Fibroblast of skin of right biceps (primary cell): ENCODE measurements around the gene RHBDL1.
"Not testable (repeated sequence)": the region's sequence is repeated elsewhere in the genome, so short reads cannot be mapped to it uniquely, and the experiment has no call there.

Experiments
- DNase-seq: peaks from one replicate; pipeline ENCODE4 v3.0.0-alpha.2; 2013

Gene RHBDL1

DNA sequence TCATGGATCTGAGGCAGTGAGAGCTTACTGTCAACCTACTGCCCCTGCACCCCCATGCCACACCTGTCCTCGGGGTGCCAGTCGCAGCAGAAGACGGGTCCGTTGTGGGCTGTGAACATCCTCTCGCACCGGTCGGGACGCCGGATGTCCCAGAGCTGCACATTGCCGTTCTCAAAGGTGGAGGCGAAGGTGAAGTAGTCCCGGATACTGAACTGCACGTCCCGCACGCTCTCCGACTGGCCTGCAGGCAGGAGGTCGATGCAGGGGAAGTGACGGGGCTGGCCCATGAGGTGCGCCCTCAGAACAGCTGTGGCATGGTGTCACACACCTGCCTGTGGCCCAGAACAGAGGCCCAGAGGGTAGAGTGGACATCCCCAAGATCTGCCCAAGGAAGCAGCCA lies 12.0 kb downstream of the RHBDL1 start:
- DNase-seq = no peak

DNA sequence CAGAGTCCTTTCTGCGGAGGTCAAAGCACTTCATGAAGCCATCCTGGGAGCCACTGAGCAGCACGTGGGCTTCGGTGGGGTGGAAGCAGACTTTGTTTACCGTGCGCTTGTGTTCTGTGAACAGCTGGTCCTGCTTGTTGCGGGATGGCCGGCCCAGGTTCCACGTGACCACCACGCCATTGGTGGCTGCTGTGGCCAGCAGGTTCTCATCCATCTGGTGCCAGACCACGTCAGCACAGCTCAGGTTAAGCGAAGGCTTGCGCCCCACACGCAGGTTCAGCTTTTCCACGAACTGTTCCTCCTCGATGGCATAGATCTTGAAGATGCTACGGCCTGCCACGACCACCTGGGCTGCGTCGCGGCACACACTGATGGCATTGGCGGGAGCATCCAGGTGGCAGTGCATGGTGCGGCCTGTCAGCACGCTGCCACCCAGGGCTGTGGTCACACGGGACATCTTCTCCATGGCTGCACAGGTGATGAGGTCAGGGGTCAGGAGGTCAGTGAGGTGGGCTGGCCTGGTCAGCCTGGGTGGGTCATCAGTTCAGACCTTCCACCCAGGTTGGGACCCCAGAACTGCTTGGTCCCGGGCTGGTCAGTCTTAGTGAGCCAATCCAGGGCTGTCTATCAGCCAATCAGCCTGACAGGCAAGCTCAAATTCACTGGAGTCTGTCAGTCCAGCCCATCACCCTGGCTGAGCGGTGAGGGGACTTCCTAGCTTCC lies 13.9 kb downstream of the RHBDL1 start:
- DNase-seq = no peak

DNA sequence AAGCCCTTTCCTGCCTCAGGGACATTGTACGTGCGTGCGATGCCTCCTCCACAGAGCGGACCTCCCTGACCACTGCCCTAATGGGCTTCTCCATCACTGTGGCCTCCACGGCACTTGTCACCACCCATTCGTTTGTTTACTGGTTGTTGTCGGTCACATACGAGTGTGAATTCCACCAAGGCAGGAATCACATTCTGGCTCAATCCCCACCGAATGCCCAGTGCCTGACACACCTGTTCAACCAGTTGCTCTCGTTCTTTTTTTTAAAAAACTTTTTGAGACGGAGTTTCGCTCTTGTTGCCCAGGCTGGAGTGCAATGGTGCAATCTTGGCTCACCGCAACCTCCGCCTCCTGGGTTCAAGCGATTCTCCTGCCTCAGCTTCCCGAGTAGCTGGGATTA lies 15.8 kb downstream of the RHBDL1 start:
- DNase-seq = not testable (repeated sequence)

DNA sequence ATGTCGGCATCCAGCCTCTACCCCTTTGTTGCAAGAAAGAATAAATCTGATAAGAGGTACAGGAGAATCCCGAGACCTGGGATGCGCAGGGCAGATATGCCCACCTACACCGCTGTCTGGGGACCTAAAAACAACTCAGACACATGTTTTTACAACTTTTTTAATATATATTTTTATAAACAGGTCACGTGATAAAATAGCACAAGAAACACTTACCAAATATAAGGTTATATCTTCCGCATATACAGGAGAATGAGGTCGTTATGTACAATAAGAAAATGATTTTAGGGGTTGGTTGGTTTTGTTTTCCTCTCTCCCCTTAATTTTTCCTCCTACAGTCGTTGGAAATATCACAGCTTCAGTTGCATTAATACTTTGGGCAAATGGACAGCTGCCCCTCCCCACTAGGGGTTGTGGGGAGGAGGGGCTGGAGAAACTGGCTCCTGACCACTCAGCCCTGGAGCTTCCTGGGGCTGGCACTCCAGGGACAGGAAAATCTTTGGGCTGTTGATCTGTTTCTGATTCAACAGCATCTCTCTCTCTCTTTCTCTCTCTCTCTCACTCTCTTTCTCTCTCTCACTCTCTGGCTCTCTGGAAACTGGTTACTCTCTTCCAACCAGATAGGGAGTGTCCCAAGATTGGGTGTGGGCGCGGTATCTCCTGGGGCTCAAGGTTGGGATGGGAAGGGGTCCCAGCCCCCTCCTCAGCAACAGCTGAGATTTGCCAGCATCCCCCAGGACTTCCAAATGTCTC lies 17.1 kb downstream of the RHBDL1 start:
- DNase-seq = no peak

DNA sequence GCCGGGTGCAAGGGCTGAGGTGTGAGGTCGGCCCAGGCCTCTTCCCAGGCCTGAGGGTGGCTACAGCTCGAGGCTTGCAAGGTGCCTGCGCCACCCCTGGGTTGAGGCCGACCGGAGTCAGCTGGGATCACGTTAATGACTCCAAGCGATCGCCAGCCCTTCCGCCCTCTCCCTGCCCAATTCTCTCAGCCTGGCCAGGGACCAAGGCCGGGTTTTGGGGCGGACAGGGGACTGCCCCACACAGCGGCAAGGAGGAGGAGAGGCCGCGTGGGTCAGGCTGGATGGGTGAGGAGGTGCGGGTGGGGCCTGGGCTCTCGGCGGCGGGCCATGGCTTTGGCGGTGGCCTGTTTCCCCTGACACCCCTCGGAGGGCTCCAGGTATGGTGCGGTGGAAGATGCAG lies 17.9 kb downstream of the RHBDL1 start:
- DNase-seq = no peak

DNA sequence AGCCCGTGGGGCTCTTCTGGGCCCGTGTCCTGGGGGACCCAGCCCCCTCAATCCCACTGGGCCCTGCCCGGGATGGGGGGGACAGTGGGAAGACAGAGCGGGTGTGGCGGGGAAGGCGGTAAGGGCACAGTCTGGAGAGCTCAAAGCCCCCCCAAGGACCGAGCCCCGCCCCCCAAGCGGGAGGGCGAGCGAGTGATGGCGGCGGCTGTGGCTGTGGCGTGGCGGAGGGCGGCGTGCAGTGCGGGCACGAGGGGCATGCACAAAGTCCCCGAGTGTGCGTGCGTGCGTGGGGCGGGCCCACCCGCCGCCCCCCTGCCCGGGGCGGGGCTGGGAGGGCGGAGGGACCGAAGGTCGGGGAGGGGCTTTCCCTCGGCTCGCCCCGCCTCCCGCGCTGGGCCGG lies 18.3 kb downstream of the RHBDL1 start:
- no peak for DNase-seq

DNA sequence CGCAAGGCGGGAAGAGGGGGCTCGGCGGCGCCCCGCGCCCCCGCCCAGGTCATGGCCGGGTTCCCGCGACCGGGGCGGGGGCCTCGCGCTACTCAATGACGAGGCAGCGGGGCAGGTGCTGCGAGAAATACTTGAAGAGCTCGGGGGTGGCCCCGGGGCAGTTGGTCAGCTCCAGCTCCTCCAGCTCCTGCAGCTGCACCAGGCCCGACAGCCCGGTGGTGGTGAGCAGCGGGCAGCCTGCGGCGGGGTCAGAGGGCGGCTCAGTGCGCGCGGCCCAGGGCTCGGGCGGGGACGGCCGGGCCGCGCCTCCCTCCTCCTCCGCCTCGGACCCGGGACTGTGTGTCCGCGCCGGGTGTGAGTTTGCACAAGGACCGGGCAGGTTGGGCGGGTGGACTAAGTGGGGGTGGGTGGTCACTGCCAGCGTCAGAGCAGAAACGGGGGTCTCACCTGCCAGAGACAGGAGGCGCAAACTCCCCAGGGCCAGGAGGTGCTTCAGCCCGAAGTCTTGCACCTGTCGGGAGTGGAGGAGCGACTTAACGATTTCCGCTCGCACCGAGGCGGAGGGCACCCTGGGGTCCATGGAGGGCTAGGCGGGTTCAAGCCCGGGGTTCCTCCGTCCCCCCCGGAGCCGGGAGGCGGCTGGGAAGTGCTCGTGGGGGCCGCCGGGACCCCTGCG lies 18.9 kb downstream of the RHBDL1 start:
- DNase-seq = no peak

DNA sequence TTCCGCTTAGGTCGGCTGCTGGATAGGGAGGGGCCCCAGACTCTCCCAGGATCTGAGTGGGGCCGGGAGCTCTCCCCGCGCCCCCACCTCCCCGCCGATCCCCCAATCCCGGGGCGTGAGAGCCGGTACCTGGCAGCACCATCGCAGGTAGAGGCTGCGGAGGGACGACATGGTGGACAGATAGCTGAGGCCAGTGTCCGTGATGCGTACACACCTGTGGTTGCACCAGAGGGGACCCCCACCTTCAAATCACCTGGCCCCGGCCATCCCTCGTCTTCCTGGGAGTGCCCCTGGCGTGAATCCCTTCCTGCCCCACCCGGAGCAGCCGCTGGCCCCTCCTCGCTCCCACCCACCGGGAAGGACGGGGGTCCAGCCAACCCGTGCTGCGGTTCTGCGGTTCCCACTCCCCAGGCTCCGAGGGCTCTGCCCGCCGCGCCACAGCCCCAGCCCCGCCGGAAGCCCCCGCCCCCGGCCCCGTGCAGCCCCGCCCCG lies 19.4 kb downstream of the RHBDL1 start:
- DNase-seq = no peak

DNA sequence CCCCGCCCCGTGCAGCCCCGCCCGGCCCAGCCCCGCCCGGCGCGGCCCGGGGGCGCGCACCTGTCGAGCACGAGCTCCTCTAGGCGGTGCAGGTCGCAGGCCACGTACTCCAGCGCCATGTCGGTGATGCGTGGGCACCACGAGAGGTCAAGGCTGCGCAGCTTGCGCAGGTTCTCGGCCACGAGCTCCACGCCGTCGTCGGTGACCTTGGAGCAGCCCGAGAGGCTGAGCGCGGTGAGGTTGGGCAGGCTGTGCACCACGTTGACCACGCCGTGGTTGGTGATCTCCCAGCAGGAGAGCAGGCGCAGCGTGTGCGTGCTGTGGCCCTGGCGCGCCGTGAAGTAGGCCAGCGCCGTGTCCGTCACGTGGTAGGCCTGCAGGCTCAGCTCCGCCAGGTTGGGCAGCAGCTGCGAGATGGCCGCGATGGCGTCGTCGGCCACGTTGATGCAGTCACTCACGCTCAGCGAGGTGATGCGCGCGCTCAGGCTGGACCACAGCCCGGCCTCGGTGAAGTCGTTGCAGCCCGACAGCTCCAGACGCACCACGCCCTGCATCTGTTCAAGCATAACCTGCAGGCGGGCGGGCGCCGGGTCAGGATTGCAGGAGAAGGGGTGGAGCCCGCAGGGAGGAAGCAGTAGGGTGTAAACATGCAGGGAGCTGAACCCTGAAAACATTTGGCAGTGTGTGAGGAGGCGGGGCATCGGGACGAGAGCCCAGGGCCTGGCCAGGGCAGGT lies 20.1 kb downstream of the RHBDL1 start:
- no peak for DNase-seq

DNA sequence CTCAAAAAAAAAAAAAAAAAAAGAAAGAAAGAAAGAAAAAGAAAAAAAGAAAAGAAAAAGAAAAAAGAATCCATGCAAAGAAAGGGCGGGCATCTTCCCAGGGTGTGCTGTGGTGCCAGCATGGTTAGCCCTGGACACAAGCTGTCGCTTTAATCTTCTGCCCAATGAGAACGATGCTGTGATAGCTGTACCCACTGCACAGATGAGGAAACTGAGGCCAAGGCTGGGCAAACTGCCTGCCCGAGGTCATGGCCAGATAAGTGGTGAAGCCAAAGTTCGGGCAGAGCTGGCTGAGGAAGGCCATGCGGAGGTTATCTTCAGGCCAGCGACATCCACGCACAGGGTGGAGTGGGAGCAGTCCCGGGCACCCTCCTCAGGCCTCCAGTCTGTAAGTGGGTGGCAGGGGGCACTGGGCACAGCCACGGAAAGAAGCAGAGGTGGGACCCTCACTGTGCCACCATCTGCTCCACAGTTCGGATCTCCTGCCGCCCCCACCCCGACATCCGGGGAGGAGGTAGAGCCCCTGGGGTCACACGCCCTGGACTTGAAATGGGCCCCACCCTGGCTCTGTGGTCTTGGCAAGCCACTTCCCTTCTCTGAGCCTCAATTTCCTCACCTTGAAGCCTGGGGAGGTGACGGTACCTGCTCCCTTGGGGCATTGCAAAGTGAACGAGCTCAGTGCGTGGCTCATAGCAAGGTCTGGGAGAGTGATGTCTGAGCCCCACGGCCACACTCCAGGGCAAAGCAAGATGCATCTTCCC lies 23.6 kb downstream of the RHBDL1 start:
- no peak for DNase-seq

DNA sequence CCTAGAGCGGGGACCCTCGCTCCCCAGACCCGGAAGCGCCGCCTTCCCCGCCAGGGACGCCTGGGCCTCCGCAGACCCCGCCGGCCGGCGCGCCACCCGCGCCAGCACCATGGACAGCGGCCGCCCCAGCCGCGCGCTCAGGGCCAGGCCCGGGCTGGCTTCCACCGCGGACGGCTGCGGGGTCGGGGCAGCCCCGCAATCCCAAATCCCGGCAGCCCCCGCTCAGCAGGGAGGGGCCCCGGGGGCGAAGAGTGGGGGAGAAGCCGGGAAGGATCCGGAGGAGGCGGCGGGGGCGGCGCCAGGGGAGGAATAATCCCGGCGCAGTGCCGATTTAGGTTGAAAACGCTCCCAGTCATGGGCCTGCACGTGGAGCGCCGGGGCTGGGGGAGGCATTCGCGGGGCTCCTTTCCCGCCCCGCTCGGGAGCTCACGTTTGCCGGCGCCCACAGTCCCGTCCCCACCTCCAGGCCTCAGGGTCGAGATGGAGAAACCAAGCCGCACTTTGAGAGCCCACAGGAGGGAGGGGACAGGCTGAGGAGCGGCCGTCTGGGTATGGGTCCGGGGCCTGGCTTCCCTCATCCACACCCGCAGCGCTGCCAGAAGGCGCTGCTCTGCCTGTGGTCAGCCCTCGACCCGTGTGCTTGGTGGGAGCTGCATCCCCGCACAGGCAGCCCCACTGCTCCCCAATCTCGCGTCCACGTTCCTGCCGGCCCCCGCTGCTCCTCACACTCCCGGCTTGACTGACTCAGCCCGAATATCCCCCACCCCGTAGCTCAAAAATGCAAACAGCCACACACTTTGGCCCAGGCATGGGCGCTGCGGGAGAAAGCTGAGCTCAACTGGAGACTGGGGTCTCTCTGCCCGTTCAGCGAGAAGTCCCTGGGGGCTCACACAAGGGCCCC lies 25.5 kb downstream of the RHBDL1 start:
- DNase-seq = no peak

DNA sequence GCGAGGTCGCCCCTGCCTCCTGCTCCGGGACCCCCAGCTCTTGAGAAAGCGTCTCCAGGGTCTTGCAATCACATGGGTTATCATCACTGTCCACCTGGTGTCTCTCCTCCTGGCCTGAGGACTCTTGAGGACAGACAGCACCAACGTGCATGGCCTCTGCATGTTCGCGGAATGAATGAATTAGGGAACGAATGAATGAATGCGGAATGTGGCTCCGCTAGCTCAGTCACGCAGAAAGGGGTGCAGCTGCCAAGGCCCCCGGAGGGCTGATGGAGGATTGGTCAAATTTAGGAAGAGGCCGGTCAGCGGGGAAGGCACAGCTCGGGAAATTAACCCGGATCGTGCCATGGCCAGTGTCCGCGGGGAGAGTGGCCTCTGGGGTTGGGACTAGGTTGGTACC lies 26.9 kb downstream of the RHBDL1 start:
- no peak for DNase-seq

DNA sequence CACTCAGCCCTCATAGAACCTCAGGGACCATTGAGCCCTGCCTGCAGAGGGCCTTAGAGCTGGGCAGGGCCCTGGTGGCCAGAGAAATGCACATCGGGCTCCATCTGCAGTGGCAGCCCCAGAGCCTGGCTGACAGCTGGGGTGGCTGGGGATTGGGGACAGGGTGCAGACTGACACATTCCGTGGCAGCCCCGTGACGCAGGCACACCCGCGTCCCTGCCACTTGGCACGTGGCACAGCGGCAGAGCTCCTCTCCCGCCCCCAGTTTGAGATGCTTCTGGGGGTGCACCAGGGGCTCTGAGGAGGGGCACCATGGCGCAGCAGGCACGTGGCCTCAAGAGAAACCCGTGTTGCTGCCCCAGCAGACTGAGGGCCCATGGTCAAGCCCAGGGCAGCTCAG lies 27.9 kb downstream of the RHBDL1 start:
- no peak for DNase-seq

DNA sequence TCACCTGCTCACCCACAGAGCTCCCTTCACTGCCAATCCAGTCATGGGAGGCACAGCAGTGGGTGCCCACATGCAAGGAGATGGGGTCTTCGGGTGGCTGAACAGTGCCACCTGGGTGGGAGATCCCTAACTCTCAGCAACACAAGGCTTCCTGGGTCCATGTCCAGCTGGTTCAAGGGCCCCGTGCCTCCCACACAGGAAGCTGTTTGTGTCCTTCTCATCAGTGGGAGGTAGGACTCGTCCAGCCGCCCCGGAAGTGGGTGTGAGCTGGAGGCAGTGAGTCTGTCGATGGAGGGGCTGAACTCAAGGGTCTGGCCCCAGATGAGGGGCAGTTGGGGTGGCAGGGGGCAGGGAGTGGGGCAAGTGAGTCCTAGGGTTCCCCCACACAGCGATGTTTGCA lies 28.6 kb downstream of the RHBDL1 start:
- no peak for DNase-seq

DNA sequence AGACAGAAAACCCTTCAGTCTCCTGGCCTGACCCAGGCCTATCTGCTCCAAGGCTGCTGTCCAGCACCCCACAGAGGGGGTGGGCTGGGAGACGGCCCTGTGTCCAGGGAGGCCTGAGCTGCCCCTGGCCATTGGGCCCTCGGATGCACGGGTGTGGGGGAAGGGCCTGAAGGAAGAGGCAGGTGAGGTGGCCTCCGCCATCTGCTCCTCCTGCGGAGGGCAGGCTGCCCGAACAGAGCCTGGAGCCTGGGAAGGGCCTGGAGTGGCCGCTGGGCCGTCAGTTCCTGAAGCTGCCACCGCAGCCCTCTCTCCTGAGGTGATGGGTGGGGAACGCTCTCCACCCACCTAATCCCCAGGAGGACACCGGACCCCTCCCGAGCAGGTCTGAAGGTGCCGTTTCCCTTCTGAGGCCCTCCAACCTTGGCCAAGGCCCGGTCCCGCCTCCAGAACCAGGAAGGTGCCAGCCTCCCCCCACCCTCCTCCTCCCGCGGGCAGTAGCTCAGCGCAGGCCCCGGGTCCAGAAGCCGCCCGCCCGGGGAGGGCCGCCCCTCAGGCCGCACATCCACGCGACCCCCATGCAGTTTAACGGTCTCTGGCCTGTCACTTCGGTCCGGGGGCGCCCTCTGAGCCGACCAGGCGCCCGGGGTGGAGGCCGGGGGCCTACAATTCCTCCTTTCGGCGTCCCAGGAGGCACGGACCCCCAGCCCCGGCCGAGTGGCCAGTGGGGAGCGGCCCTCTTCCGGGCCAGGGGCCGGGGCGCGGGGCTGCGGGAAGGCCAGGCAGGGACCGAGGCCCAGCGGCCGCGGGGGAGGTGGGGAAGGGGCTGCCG lies 29.3 kb downstream of the RHBDL1 start:
- DNase-seq = no peak

DNA sequence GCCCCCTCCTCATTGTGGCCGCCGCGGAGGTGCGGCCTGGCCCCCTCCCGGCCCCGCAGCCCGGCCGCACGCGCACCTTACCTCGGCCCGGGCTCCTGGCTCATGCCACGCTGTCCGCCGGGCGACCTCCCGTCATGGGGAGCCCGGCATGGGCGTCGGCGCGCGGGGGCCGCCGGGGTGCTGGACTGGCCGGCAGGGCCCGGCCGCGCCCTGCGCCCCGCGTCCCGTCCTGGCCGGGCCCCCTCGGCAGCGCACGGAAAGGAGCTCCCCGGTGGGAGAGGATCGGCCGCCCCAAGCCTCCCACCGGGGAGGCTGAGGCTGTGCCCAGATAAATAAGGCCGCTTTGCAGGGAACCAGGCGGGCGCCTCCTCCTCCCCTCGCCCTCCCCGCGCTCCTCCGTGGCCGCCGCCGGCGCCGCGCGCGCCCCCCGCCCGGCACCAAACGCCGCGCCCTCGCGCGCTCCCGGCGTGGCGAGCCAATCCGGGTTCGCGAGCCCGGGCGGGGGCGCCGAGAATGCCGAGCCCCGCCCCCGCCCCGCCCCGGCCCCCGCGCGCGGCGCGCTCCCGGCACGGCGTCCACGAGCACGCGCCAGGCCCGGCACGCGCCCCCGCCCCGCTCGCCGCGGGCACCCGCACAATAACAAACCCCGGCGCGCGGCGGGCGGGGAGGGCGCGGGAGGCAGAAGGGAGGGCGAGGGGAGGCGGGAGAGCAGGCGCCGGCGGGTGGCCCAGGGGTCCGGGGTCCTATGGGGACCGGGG lies 30.1 kb downstream of the RHBDL1 start, which contains the start of gene FBXL16:
TSS of gene FBXL16 (minus strand) at position 371 of the 758 bp plus-strand sequence. CDS start 8,396 bp downstream, outside the sequence.
- no peak for DNase-seq

DNA sequence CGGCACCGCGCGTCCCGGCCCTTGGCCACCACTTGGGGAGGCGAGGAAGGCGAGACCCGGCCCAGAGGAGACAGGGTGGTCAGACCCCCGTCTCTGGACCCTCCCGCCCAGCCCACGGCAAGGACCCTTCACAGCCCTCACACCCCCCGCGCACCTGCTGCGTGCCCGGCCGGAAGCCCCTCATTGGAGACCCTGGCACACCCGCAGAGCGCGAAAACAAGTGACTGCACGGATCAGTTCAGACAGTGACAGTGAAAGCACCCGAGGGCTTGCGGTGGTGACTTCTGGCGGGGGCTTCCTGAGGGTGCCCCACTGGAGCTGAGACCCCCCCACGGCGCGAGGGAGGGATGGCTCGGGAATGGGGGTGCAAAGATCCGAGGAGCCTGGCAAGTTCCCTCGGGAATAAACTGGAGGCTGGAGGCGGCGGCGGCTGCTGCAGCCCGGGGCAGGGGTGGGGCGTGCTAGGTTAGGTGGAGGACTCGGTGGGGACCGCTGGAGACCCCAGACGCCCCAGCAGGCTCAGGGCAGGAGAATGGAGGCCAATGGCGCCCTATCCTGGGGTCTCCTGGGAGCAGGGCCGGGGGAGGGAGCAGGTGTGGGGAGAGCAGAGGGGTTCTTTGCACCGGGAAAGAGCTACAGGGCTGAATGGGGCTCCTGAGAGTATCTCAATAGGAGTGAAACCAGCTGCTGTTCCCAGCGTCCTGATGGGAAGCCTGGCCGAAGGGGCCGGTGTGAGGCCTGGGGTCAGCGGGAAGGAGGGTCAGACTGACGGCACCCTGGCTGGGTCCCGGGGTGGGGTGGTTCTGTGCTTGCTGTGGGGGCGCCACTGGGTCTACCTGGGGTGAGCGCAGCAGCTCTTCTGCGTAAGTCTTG lies 31.0 kb downstream of the RHBDL1 start:
- DNase-seq = no peak

DNA sequence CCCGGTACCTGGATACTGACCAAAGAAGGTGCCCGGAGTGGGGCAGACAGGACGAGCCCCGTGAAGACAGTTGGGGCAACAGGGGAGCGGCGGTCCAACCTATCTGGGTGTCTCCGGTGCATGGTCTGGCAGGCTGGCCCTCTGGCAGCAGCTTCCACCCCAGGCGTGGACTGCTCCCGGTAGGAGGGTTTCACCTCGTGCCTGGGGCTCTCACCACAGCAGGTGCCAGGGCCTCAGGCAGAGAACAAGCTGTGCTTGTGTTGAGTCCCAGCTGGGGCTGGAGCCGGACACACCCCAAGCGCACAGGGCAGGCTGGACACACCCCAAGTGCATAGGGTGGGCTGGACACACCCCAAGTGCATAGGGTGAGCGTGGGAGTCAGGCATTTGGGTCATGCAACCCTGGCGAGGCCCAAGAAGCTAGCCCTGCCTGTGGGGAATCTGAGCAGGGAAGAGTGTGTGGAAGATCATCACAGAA lies 31.6 kb downstream of the RHBDL1 start:
- DNase-seq = no peak
